Activated naive CD4-positive, alpha-beta T cell treated with anti-CD3 and anti-CD28 coated beads for 36 hours (primary cell): Measurements from ENCODE around the gene UFC1. TPM values are rescaled to one million over a fixed set of nuclear protein-coding genes. Genes with fewer than 3 reads are reported as not detected.

Experiments used
- CTCF ChIA-PET: fragments of 350-600 bp; sonication (Branson Sonifier 250); formaldehyde crosslinking; loops from one replicate; lab custom pipeline; 2021; ENCODE audit warnings: antibody characterized with exemption; lab: Charles Lee
- DNase-seq: peaks from one replicate; pipeline ENCODE4 v3.0.0-alpha.2; 2020
- H3K27ac Mint-ChIP-seq: one replicate; pipeline ENCODE4 v1.8.0; 2021; ENCODE audit warnings: mild to moderate bottlenecking, mixed read lengths
- H3K27me3 Mint-ChIP-seq: one replicate; pipeline ENCODE4 v1.8.0; 2021; ENCODE audit warnings: low read depth, mixed read lengths
- H3K36me3 Mint-ChIP-seq: one replicate; pipeline ENCODE4 v1.8.0; 2021; ENCODE audit warnings: low read depth, mixed read lengths
- H3K4me1 Mint-ChIP-seq: one replicate; pipeline ENCODE4 v1.8.0; 2021; ENCODE audit warnings: low read depth, mixed read lengths
- H3K4me3 Mint-ChIP-seq: one replicate; pipeline ENCODE4 v1.8.0; 2021; ENCODE audit warnings: mild to moderate bottlenecking, moderate library complexity, mixed read lengths
- H3K9me3 Mint-ChIP-seq: one replicate; pipeline ENCODE4 v1.8.0; 2021; ENCODE audit warnings: mixed read lengths
- intact Hi-C: fragments of 100-400 bp; cut with micrococcal nuclease; formaldehyde crosslinking; loops from one replicate; pipeline ENCODE4 v1.15.1; 2023
- total RNA-seq, 2 experiments: library from RNA; stranded (reverse); gene quantifications; one replicate each; pipeline ENCODE4 v1.2.3, GENCODE V29; 2021

Gene UFC1
- total RNA-seq, 2 experiments from 2014 or later = 89.4 to 94.9 TPM

DNA sequence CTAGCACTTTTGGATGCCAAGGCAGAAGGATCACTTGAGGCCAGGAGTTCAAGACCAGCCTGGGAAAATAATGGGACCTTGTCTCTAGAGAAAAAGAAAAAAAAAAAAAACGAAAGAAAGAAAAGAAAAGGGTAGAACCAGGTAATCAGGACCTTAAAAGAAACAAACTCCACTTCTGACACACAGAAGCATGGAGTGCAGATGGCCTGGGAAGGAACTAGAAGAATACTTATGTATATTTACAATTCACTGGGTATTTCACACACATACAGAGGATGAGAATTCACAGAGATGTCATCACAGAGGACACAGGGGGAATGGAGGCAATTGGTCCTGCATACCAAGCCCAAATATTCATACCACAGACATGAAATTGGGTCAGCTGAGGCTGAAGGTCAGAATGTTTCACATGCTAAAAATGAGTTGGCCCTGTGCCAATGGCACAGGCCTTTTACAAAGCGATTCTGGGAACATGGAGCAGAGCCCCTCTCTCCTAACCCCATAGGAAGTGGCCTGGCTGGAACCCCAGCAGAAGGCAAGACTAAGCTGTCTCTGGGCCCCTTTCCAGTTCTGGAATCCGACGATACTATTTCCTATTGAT, 19.1 kb downstream of the UFC1 start:
- CTCF ChIA-PET = interaction anchor here (1.1 kb wide), 1 partner anchor 53 kb away, joined by 5 read pairs; the partner anchor contains the start of gene TOMM40L
- intact Hi-C loops = no loop called here
- Mint-ChIP-seq H3K9me3 (no peaks in the 10 kb centered on the region), H3K27ac (peak overlapping the region; percentile 48), H3K4me3 (no peak overlapping the region), H3K27me3 (no peaks in the 10 kb centered on the region), H3K36me3 (peaks cover 23% of the 10 kb centered on the region), H3K4me1 (peaks cover 42% of the 10 kb centered on the region)
- DNase-seq = no peak

GRCh38 chr1:161173711-161174110, 19.9 kb downstream of the UFC1 start:
- intact Hi-C loops = no loop called here
- CTCF ChIA-PET = interaction anchor here (0.7 kb wide), 1 partner anchor 176 kb away, joined by 3 read pairs; no protein-coding TSS in a partner anchor
- peak overlapping the region; percentile 48 for H3K27ac Mint-ChIP-seq
- H3K27me3 Mint-ChIP-seq = no peaks in the 10 kb centered on the region
- H3K4me1 Mint-ChIP-seq = peaks cover 42% of the 10 kb centered on the region
- peaks cover 23% of the 10 kb centered on the region for H3K36me3 Mint-ChIP-seq
- no peaks in the 10 kb centered on the region for H3K9me3 Mint-ChIP-seq
- H3K4me3 Mint-ChIP-seq = no peak overlapping the region
- no peak for DNase-seq

GRCh38 chr1:161174911-161175310, 21.1 kb downstream of the UFC1 start:
- Mint-ChIP-seq H3K27ac (no peak overlapping the region), H3K4me3 (no peak overlapping the region)
- CTCF ChIA-PET = interaction anchor here (3.3 kb wide), 1 partner anchor 9 kb away, joined by 20 read pairs; the partner anchor contains the start of gene PPOX

GRCh38 chr1:161175771-161176453, 22.1 kb downstream of the UFC1 start:
- H3K36me3 Mint-ChIP-seq = peaks cover 23% of the 10 kb centered on the region

More at GRCh38 chr1:161174911-161175310, 21.1 kb downstream of the UFC1 start:
- H3K9me3 Mint-ChIP-seq = no peaks in the 10 kb centered on the region
- H3K4me1 Mint-ChIP-seq = peaks cover 42% of the 10 kb centered on the region
- peaks cover 23% of the 10 kb centered on the region for H3K36me3 Mint-ChIP-seq
- no peak for DNase-seq
- H3K27me3 Mint-ChIP-seq = no peaks in the 10 kb centered on the region
- intact Hi-C loops = no loop called here

DNA sequence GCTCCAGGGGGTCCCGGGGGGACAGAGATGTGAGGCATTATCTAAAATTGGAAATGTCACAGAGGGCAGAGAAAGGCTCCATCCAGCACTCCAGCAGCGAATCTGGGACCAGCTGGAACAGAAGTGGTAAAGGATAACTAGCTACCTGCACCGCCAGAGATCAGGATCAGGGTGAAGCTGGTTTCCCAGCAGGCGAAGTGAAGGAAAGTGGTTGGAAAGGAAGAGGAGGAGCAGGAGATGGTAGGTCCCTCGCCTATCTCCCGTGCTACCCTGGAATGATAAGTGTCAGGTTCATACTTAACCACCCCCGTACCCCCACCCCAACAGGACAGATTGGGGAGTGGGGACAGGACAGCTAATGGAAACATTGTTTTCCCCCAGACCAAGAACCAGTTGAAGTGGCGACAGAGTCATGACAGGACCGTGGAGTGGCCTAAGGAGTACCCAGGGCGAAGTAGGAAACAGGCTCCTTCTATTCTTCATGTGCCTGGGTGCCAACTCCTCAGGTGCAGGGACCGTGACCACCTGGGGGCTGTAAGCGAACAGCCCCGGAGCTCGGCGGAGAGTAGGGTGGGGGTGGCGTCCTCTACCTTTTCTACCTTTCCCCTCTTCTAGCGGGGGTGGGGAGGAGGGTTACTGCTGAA, 22.8 kb downstream of the UFC1 start:
- Mint-ChIP-seq H3K9me3 (no peaks in the 10 kb centered on the region), H3K4me1 (peaks cover 53% of the 10 kb centered on the region), H3K36me3 (peaks cover 19% of the 10 kb centered on the region), H3K27me3 (no peaks in the 10 kb centered on the region), H3K27ac (peak overlapping the region; percentile 96), H3K4me3 (peak overlapping the region; percentile 98)
- CTCF ChIA-PET = interaction anchor here (0.8 to 3.3 kb wide), 5 partner anchors 11 to 206 kb away, joined by 3 to 20 read pairs (median 4); partner anchors contain the start of genes PPOX and TOMM40L
- DNase-seq = no peak
- intact Hi-C loops = loop anchor here (1.0 to 2.0 kb wide), 2 partner anchors 10 to 18 kb away; partner anchors contain the start of genes PPOX and USP21

More at GRCh38 chr1:161175771-161176453, 22.1 kb downstream of the UFC1 start:
- peak overlapping the region; percentile 96 for H3K27ac Mint-ChIP-seq
- H3K27me3 Mint-ChIP-seq = no peaks in the 10 kb centered on the region
- no peaks in the 10 kb centered on the region for H3K9me3 Mint-ChIP-seq
- CTCF ChIA-PET = interaction anchor here (0.8 to 3.3 kb wide), 3 partner anchors 10 to 71 kb away, joined by 4 to 20 read pairs (median 5); partner anchors contain the start of gene PPOX
- no peak for DNase-seq
- peak overlapping the region; percentile 98 for H3K4me3 Mint-ChIP-seq
- H3K4me1 Mint-ChIP-seq = peaks cover 51% of the 10 kb centered on the region
- intact Hi-C loops = loop anchor here (2.0 kb wide), 1 partner anchor 17 kb away; the partner anchor contains the start of gene USP21

GRCh38 chr1:161177112-161177935, 23.5 kb downstream of the UFC1 start, which contains the start of gene B4GALT3:
B4GALT3 (minus strand) TSS chr1:161177507; CDS start chr1:161176060, 1,447 bp downstream.
- Mint-ChIP-seq H3K27me3 (no peaks in the 10 kb centered on the region), H3K4me3 (peak within 1 kb of the TSS; percentile 98), H3K9me3 (no peaks in the 10 kb centered on the region), H3K36me3 (peaks cover 16% of the 10 kb centered on the region), H3K4me1 (peaks cover 60% of the 10 kb centered on the region), H3K27ac (peak within 1 kb of the TSS; percentile 96)
- DNase-seq = peak; percentile 97
- intact Hi-C loops = loop anchor here (1.0 to 2.0 kb wide), 2 partner anchors 11 to 19 kb away; partner anchors contain the start of genes PPOX and USP21
- CTCF ChIA-PET = interaction anchor here (0.9 to 3.3 kb wide), 4 partner anchors 12 to 205 kb away, joined by 3 to 20 read pairs (median 4); partner anchors contain the start of genes PPOX and TOMM40L

- Mint-ChIP-seq H3K4me3 (peak overlapping the region; percentile 98), H3K36me3 (peaks cover 12% of the 10 kb centered on the region), H3K27ac (peak overlapping the region; percentile 96), H3K9me3 (no peaks in the 10 kb centered on the region), H3K4me1 (peaks cover 66% of the 10 kb centered on the region), H3K27me3 (no peaks in the 10 kb centered on the region)
- CTCF ChIA-PET = interaction anchor here (0.9 to 3.3 kb wide), 2 partner anchors 12 to 204 kb away, joined by 3 to 20 read pairs; partner anchors contain the start of gene PPOX
- intact Hi-C loops = loop anchor here (1.0 to 2.0 kb wide), 2 partner anchors 12 to 19 kb away; partner anchors contain the start of genes PPOX and USP21
- no peak for DNase-seq
These were observed 24.1 kb downstream of the UFC1 start for GRCh38 chr1:161177936-161178244.

DNA sequence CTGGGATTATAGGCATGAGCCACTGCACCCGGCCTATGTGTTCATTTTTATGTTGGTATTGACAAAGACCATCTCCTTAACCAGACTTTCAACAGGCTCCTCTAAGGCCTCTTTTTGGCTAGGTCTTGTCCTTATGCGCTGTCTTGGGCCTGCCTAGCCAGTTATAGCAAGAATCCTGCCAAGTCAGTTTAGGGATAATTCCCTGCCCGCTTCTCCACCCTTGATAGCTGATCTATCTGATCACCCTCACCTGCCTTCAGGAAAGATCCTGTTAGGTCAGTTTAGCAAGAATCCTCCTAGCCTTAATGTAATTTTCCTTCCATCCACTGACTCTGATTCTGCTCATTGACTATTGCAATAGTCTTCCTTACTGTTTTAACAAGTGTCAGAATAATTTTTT, 25.9 kb downstream of the UFC1 start:
- H3K27ac Mint-ChIP-seq = peak overlapping the region; percentile 66
- intact Hi-C loops = loop anchor here (10.0 kb wide), 1 partner anchor 565 kb away; the partner anchor contains the start of gene DUSP12

DNA sequence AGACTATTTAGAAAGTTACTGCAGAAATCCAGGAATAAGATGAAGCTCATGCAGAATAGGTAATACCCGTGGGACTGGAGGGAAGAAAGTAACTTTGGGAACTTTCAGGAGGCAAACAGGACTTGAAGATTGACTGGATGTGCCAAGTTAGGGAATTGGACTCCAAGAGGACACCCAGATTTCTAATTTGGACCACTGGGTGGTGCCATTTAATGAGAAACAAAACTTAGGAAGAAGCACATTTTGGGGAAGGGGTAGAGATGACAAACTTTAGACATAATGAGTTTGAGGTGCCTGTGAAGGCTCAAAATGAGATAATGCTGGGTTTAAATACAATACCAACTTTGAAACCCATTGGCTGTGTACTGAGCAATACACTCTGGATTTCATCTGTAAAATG, 26.9 kb downstream of the UFC1 start:
- intact Hi-C loops = loop anchor here (10.0 kb wide), 1 partner anchor 564 kb away; the partner anchor contains the start of gene DUSP12
- CTCF ChIA-PET = interaction anchor here (1.0 to 4.2 kb wide), 12 partner anchors 11 to 202 kb away, joined by 3 to 57 read pairs (median 8); partner anchors contain the start of genes APOA2, NDUFS2, PPOX and TOMM40L
- peak overlapping the region; percentile 66 for H3K27ac Mint-ChIP-seq
- DNase-seq = peak; percentile 49
- H3K27me3 Mint-ChIP-seq = no peaks in the 10 kb centered on the region
- H3K9me3 Mint-ChIP-seq = no peaks in the 10 kb centered on the region
- no peak overlapping the region for H3K4me3 Mint-ChIP-seq
- peaks cover 71% of the 10 kb centered on the region for H3K4me1 Mint-ChIP-seq
- H3K36me3 Mint-ChIP-seq = peaks cover 2% of the 10 kb centered on the region

More for the DNA sequence above, 25.9 kb downstream of the UFC1 start:
- Mint-ChIP-seq H3K4me1 (peaks cover 72% of the 10 kb centered on the region), H3K36me3 (peaks cover 2% of the 10 kb centered on the region), H3K4me3 (no peak overlapping the region), H3K9me3 (no peaks in the 10 kb centered on the region), H3K27me3 (no peaks in the 10 kb centered on the region)
- no peak for DNase-seq
- CTCF ChIA-PET = interaction anchor here (0.6 to 4.2 kb wide), 7 partner anchors 12 to 203 kb away, joined by 3 to 57 read pairs (median 12); partner anchors contain the start of genes APOA2, NDUFS2, PPOX and TOMM40L

- H3K27ac Mint-ChIP-seq = peak overlapping the region; percentile 97
- CTCF ChIA-PET = interaction anchor here (1.0 to 4.2 kb wide), 13 partner anchors 10 to 535 kb away, joined by 3 to 57 read pairs (median 8); partner anchors contain the start of genes APOA2, NDUFS2, PPOX and SLAMF1
- peak; percentile 85 for DNase-seq
- no peaks in the 10 kb centered on the region for H3K27me3 Mint-ChIP-seq
- H3K4me1 Mint-ChIP-seq = peaks cover 76% of the 10 kb centered on the region
- H3K36me3 Mint-ChIP-seq = no peaks in the 10 kb centered on the region
- intact Hi-C loops = loop anchor here (1.0 to 10.0 kb wide), 4 partner anchors 67 to 563 kb away; partner anchors contain the start of gene DUSP12
- H3K9me3 Mint-ChIP-seq = no peaks in the 10 kb centered on the region
- H3K4me3 Mint-ChIP-seq = no peak overlapping the region
These were observed 28.4 kb downstream of the UFC1 start for GRCh38 chr1:161182214-161182613.
